ENCODE measurements around the gene CCDC137.
"Not testable (repeated sequence)": the region's sequence is repeated elsewhere in the genome, so short reads cannot be mapped to it uniquely, and the experiment has no call there.

Gene CCDC137

GRCh38 chr17:81651692-81652091 is 14.8 kb upstream of the CCDC137 start:
- DNase-seq = no peak

- peak; percentile 25 for DNase-seq
These were observed 13.4 kb upstream of the CCDC137 start for GRCh38 chr17:81652906-81653771.

GRCh38 chr17:81655378-81656117 is 11.0 kb upstream of the CCDC137 start:
- DNase-seq = no peak

GRCh38 chr17:81656118-81656743 is 10.3 kb upstream of the CCDC137 start, which contains the start of gene PDE6G:
Gene PDE6G, minus strand, starts transcription at chr17:81656542. Its CDS starts 3,237 bp downstream, at chr17:81653305.
- DNase-seq = no peak

- DNase-seq = no peak
These were observed 9.7 kb upstream of the CCDC137 start for GRCh38 chr17:81656835-81657234.

GRCh38 chr17:81659038-81659437 is 7.5 kb upstream of the CCDC137 start:
- no peak for DNase-seq

GRCh38 chr17:81660441-81660840 is 6.1 kb upstream of the CCDC137 start:
- DNase-seq = no peak

- DNase-seq = no peak
These were observed 4.5 kb upstream of the CCDC137 start for GRCh38 chr17:81662002-81662401.

- no peak for DNase-seq
These were observed 2.5 kb upstream of the CCDC137 start for GRCh38 chr17:81664051-81664470.

GRCh38 chr17:81665205-81666091 is 1.1 kb upstream of the CCDC137 start:
- peak; percentile 16 for DNase-seq

- DNase-seq = no peak
These were observed 520 bp upstream of the CCDC137 start for GRCh38 chr17:81666092-81666341.

GRCh38 chr17:81667754-81668153 is 1.2 kb downstream of the CCDC137 start:
- DNase-seq = no peak

- no peak for DNase-seq
These were observed 6.0 kb downstream of the CCDC137 start for GRCh38 chr17:81672504-81672903.

GRCh38 chr17:81672954-81673353 is 6.4 kb downstream of the CCDC137 start:
- DNase-seq = no peak

GRCh38 chr17:81673561-81674258 is 7.2 kb downstream of the CCDC137 start:
- no peak for DNase-seq

- not testable (repeated sequence) for DNase-seq
These were observed 9.1 kb downstream of the CCDC137 start for GRCh38 chr17:81675515-81676221.

- no peak for DNase-seq
These were observed 10.4 kb downstream of the CCDC137 start for GRCh38 chr17:81676906-81677305.

GRCh38 chr17:81680150-81680549 is 13.6 kb downstream of the CCDC137 start:
- DNase-seq = no peak

- DNase-seq = no peak
These were observed 15.1 kb downstream of the CCDC137 start for GRCh38 chr17:81681672-81682071.

- no peak for DNase-seq
These were observed 16.1 kb downstream of the CCDC137 start for GRCh38 chr17:81682565-81683207.

GRCh38 chr17:81683208-81683583 is 16.7 kb downstream of the CCDC137 start:
- DNase-seq = no peak

All from activated gamma-delta T cell treated with Interleukin-2 at 50 U/mL for 16 hours (primary cell).